Psoas muscle (tissue), 8 donors: ENCODE measurements around the gene UNC5B. TPM values are rescaled to one million over a fixed set of nuclear protein-coding genes. Genes with fewer than 3 reads are reported as not detected.
A peak's percentile ranks its signal among the peaks of the same experiment; 100 is the strongest.

Source experiments
- ATAC-seq, 4 donors: fragments of 200-7000 bp; cut with Tn5 transposase; one replicate each; pipeline ENCODE4 v1.9.1; 2020; ENCODE audit warnings: moderate library complexity in 3 of 4, mild to moderate bottlenecking in 2 of 4
- DNase-seq, 2 donors: peaks; one replicate each; pipeline ENCODE4 v3.0.0-alpha.2; 2020
- H3K27ac ChIP-seq: fragments of 200-600 bp; one replicate; pipeline ENCODE4 v1.8.0; 2022
- H3K27me3 ChIP-seq, 3 donors: fragments of 200-600 bp in 1 of 3; one replicate each; pipeline versions ENCODE4 v1.6.1 to v1.8.0; 2013 to 2022; ENCODE audit warnings: low read length in 2 of 3, mild to moderate bottlenecking in 2 of 3, moderate library complexity in 1 of 3; ENCODE audit not compliant: insufficient read depth in 3 of 3
- H3K36me3 ChIP-seq, 2 donors: fragments of 200-600 bp in 1 of 2; one replicate each; pipeline versions ENCODE4 v1.6.1 to v1.8.0; 2013 to 2022; ENCODE audit warnings: low read depth in 1 of 2, mild to moderate bottlenecking in 1 of 2, moderate library complexity in 1 of 2; ENCODE audit not compliant: insufficient read depth in 1 of 2
- H3K4me1 ChIP-seq: fragments of 200-600 bp; one replicate; pipeline ENCODE4 v1.8.0; 2022
- H3K4me3 ChIP-seq: fragments of 200-600 bp; one replicate; pipeline ENCODE4 v1.8.0; 2022; ENCODE audit warnings: mild to moderate bottlenecking
- H3K9me3 ChIP-seq: fragments of 200-600 bp; one replicate; pipeline ENCODE4 v1.8.0; 2022
- WGBS, 3 donors: extraction: QIAGEN DNeasy Blood & Tissue Kit; methylation state at CpG; one replicate each; pipeline versions ENCODE4 v1.1.6 to v1.1.7; 2013; 5-methylcytosine and 5-hydroxymethylcytosine counted together
- intact Hi-C, 2 donors: fragments of 100-400 bp; cut with DNase I; formaldehyde crosslinking; loops; one replicate each; pipeline versions ENCODE4 v1.11.0 to v1.14.2; 2022
- polyA plus RNA-seq, 3 donors: library from polyadenylated mRNA; stranded (reverse); fragments of 200-250 nt; gene quantifications; one replicate each; pipeline ENCODE4 v1.2.3, GENCODE V29; 2013
- total RNA-seq, 4 donors: library from RNA; stranded (reverse); fragmentation: NEBNext Ultra II Directional in 2 of 4; extraction: Animal tissue kit (Norgen Biotek cat#: 25700) in 2 of 4; gene quantifications; one replicate each; pipeline versions ENCODE4 v1.2.1 to v1.2.4, GENCODE V29; 2021 to 2023
- TF ChIP-seq, protein P1 (sequence below): fragments of 200-600 bp; IDR thresholded peaks from one replicate; pipeline ENCODE4 v1.8.0; 2022; ENCODE audit warnings: antibody characterized with exemption
- donor health status: healthy with polysubstance abuse.
- donor health status: DM: no; HTN: no; CAD: no; lungs with moderate emphysema.
- donor health status: Bipolar disorder and iron deficiency.
- donor health status: healthy.
- donor health status: DM: yes; HTN: yes; CAD: no.
- donor health status: DM: no; HTN: no; CAD: no.
- donor health status: DM: no; HTN: no; CAD: no.
- donor health status: DM: yes; HTN: yes; CAD: no.

Gene UNC5B
- total and polyA plus RNA-seq, 7 donors, result 0.65 to 5.7 (median 1.3) TPM

DNA sequence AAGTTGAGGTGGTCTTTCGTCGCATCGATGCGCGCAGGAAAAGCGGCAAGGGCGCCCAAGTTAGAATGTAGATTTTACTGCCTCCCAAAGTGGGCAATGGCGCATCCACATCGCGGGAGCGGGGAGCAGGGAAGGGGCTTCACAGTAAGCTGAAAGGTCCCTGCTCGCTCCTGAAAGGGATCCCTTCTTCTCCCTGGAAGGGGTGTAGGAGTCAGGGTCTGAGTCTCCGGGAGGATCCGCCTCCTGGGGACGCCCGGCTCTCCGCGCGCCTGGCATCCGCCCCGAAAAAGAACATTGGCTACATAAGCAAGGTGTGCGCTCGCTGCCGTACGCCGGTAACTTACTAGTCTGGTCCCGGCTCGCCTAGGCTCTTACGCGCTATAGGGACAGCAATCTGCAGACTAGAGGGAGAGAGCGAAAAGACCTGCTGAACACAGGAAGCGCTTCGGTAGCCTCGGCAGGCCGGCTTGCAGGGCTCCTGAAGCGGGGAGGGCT, 804 bp downstream of the UNC5B start:
- Histone ChIP-seq H3K4me1 (peaks cover 13% of the 10 kb centered on the region), H3K9me3 (no peaks in the 10 kb centered on the region), H3K27ac (peak overlapping the region; percentile 77), H3K27me3 (peaks cover 0 to 2% (median 0%) of the 10 kb centered on the region in 3 donors), H3K4me3 (peak overlapping the region; percentile 84), H3K36me3 (no peaks in the 10 kb centered on the region)
- intact Hi-C loops, result loop anchor here in 1 of 2 donors (5.0 kb wide), 2 partner anchors 54 to 69 kb away; no protein-coding TSS in a partner anchor
- peak; percentile 34 to 72 for DNase-seq
- TF ChIP-seq, protein P1, sequence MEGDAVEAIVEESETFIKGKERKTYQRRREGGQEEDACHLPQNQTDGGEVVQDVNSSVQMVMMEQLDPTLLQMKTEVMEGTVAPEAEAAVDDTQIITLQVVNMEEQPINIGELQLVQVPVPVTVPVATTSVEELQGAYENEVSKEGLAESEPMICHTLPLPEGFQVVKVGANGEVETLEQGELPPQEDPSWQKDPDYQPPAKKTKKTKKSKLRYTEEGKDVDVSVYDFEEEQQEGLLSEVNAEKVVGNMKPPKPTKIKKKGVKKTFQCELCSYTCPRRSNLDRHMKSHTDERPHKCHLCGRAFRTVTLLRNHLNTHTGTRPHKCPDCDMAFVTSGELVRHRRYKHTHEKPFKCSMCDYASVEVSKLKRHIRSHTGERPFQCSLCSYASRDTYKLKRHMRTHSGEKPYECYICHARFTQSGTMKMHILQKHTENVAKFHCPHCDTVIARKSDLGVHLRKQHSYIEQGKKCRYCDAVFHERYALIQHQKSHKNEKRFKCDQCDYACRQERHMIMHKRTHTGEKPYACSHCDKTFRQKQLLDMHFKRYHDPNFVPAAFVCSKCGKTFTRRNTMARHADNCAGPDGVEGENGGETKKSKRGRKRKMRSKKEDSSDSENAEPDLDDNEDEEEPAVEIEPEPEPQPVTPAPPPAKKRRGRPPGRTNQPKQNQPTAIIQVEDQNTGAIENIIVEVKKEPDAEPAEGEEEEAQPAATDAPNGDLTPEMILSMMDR, result no peak
- WGBS, 3 donors, result 0 to 1% (median 1%) methylated on average over 36 of the region's 36 CpGs
- peak in 3 of 4 donors; percentile 21 to 27 (median 23) for ATAC-seq

DNA sequence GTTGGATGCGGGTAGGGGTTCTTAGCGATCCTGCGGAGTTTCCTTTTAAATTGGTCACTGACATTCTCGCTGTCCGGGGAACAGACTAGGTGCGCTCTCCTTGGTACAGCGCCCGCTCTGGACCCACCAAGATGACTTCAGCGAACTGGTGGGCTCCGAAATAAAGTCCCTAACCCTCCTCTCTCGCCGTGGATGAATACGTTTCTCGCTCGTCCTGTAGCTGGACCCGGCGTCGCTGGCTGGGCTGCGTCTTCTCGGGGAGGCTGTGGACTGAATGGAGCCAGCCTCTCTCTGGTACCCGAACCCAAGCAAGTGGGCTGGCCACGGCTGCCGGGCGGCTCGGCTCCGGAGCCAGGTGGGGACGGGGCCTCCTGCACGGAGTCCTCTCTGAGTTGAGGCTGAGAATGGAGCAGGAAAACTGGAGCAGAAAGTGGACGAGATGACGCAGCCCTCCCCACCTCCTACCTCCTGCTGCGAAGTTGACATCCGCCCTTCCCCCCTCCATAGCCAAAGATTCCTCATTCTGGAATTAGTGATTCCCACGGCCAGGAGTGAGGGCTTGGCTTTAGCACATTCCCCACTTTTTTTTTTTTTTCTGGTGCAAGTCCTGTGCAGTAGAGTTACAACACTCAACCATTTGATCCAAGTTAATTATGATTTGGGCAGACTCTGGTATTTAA, 1.5 kb downstream of the UNC5B start:
- H3K4me1 ChIP-seq, result peaks cover 13% of the 10 kb centered on the region
- WGBS, 3 donors, result 11 to 28% (median 21%) methylated on average over 31 to 33 of the region's 33 CpGs

DNA sequence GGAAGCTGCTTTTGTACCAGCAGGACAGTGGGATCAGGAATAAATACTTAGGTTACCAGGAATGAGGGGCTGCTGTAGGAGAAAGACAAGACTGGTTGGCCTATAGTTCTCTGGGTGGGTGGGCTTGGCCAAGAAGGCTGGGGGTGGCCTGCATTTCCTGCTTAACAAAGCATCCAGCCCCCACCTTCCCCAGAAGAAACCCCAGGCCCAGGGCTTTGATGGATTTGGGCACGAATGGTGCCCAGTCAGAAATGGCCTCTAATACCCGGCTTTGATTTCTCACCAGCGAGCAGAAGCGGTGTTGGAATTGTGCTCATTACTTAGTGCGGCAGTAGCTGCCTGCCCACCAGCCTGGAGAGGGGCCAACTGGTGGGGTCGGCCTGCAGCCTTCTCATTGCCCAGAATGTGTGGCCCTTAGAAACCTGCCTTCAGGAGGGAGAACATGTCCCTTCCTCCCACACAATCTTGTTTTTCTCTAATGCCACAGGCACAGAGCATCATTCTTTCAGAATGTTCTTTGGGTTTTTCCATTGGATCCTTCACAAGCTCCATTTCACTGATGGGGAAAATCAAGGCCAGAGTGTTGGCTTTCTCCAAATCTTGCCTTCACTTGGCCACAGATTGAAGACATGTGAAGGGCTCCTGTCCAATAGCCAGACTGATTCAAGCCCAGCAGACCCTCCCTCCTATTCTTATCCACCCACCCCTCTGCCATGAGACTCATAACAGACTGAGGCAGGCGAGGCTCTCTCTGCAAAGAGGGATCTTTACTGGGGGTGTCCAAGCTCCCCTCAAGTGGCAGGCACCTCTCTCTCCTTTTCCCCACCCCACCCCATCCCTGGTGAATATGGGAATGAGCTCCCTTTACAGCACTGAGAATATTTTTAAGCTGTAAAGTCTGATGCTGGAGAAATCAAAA, 2.5 kb downstream of the UNC5B start:
- TF ChIP-seq, protein P1, result no peak
- H3K27me3 ChIP-seq, result peaks cover 0 to 2% (median 0%) of the 10 kb centered on the region in 3 donors
- DNase-seq, result no peak
- H3K9me3 ChIP-seq, result no peaks in the 10 kb centered on the region
- no peak for ATAC-seq
- no peak overlapping the region for H3K4me3 ChIP-seq
- WGBS, 3 donors, result 90 to 96% (median 94%) methylated on average over 7 of the region's 7 CpGs
- H3K27ac ChIP-seq, result no peak overlapping the region
- peaks cover 19% of the 10 kb centered on the region for H3K4me1 ChIP-seq
- no peaks in the 10 kb centered on the region for H3K36me3 ChIP-seq
- intact Hi-C loops, result loop anchor here in 1 of 2 donors (5.0 kb wide), 2 partner anchors 52 to 67 kb away; no protein-coding TSS in a partner anchor

More for the DNA sequence above, 1.5 kb downstream of the UNC5B start:
- H3K4me3 ChIP-seq, result peak overlapping the region; percentile 84
- no peak for DNase-seq
- no peaks in the 10 kb centered on the region for H3K9me3 ChIP-seq
- H3K27ac ChIP-seq, result no peak overlapping the region
- intact Hi-C loops, result loop anchor here in 1 of 2 donors (5.0 kb wide), 2 partner anchors 53 to 68 kb away; no protein-coding TSS in a partner anchor
- TF ChIP-seq, protein P1, result no peak
- H3K27me3 ChIP-seq, result peaks cover 0 to 2% (median 0%) of the 10 kb centered on the region in 3 donors
- no peak for ATAC-seq
- no peaks in the 10 kb centered on the region for H3K36me3 ChIP-seq

DNA sequence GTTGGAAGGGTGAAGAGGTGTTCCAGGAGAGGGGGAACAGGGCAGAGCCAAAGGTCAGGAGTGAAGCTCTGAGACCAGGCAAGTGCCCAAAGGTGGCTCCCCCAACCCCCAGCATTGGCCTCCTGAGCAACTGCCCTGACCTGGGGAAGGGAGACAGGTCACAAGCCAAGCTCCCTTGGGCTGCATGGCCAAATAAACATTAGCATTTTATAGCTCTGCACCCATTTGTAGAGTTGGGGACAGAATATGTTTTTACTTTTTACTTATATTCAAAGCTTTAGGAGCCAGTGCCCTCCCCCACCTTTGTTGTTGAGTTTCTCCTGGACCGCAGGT, 4.0 kb downstream of the UNC5B start:
- 83 to 98% (median 89%) methylated on average over 1 of the region's 1 CpG for WGBS, 3 donors
- peaks cover 19% of the 10 kb centered on the region for H3K4me1 ChIP-seq
- peak overlapping the region; percentile 75 for H3K4me3 ChIP-seq
- DNase-seq (no peak), ATAC-seq (no peak)
- intact Hi-C loops, result no loop called here
- H3K27ac ChIP-seq, result no peak overlapping the region
- H3K9me3 ChIP-seq, result no peaks in the 10 kb centered on the region
- TF ChIP-seq, protein P1, result no peak
- H3K27me3 ChIP-seq, result no peaks in the 10 kb centered on the region
- no peaks in the 10 kb centered on the region for H3K36me3 ChIP-seq
